Fibroblast of lung (primary cell): ENCODE measurements around the gene NACA2. TPM values are rescaled to one million over a fixed set of nuclear protein-coding genes. Genes with fewer than 3 reads are reported as not detected.

Source experiments
- DNase-seq, 2 donors: peaks; one replicate each; pipeline versions ENCODE4 v3.0.0 to v3.0.0-alpha.2; 2010; ENCODE audit warnings: low read depth in 2 of 2
- H2AFZ ChIP-seq: 2 replicates; pipeline ENCODE4 v1.5.1; 2012; ENCODE audit warnings: low read length, control low read depth, inconsistent platforms
- H3K27ac ChIP-seq: 2 replicates; pipeline ENCODE4 v1.5.1; 2011; ENCODE audit warnings: low read length, control low read depth; ENCODE audit not compliant: insufficient read depth
- H3K27me3 ChIP-seq: 2 replicates; pipeline ENCODE4 v1.5.1; 2011; ENCODE audit warnings: mild to moderate bottlenecking, low read length; ENCODE audit not compliant: control insufficient read depth, insufficient read depth
- H3K36me3 ChIP-seq: 2 replicates; pipeline ENCODE4 v1.5.1; 2011; ENCODE audit warnings: low read length; ENCODE audit not compliant: control insufficient read depth, insufficient read depth
- H3K4me1 ChIP-seq: 2 replicates; pipeline ENCODE4 v1.5.1; 2011; ENCODE audit warnings: low read length; ENCODE audit not compliant: control insufficient read depth, insufficient read depth; ENCODE audit errors: extremely low read depth
- H3K4me2 ChIP-seq: 2 replicates; pipeline ENCODE4 v1.5.1; 2011; ENCODE audit warnings: low read length, control low read depth; ENCODE audit not compliant: insufficient read depth; ENCODE audit errors: extremely low read depth
- H3K4me3 ChIP-seq, 4 experiments: fragments of 200-600 bp in 1 of 4; sonication (generic) in 1 of 4; replicated peaks in 1 of 4; 2 replicates each; pipeline ENCODE4 v1.5.1; 2011 to 2016; ENCODE audit warnings: low read length in 4 of 4, low read depth in 3 of 4, mild to moderate bottlenecking in 3 of 4, control low read depth in 2 of 4, inconsistent platforms in 1 of 4, mixed read lengths in 1 of 4; ENCODE audit not compliant: insufficient read depth in 1 of 4; ENCODE audit errors: control extremely low read depth in 1 of 4
- H3K79me2 ChIP-seq: 2 replicates; pipeline ENCODE4 v1.5.1; 2012; ENCODE audit warnings: mild to moderate bottlenecking, low read length, inconsistent platforms; ENCODE audit not compliant: control insufficient read depth, insufficient read depth
- H3K9ac ChIP-seq: 2 replicates; pipeline ENCODE4 v1.5.1; 2011; ENCODE audit warnings: mild to moderate bottlenecking, low read length, control low read depth; ENCODE audit not compliant: insufficient read depth
- H3K9me3 ChIP-seq: 2 replicates; pipeline ENCODE4 v1.5.1; 2012; ENCODE audit warnings: low read depth, low read length; ENCODE audit not compliant: control insufficient read depth, insufficient read depth
- H4K20me1 ChIP-seq: 2 replicates; pipeline ENCODE4 v1.5.1; 2011; ENCODE audit warnings: low read length; ENCODE audit not compliant: control insufficient read depth, insufficient read depth; ENCODE audit errors: extremely low read depth
- CTCF ChIP-seq, 2 donors: IDR thresholded peaks in 1 of 2; conservative IDR thresholded peaks in 1 of 2; 1 replicate in 1 of 2; 2 replicates in 1 of 2; pipeline ENCODE4 v1.5.1; 2011 to 2012; ENCODE audit warnings: low read length in 2 of 2, control low read depth in 1 of 2, inconsistent platforms in 1 of 2, low read depth in 1 of 2, mild to moderate bottlenecking in 1 of 2
- EZH2 ChIP-seq: IDR thresholded peaks from 2 replicates; pipeline ENCODE4 v1.5.1; 2012; ENCODE audit warnings: low read length, control low read depth, mild to moderate bottlenecking; ENCODE audit errors: missing control alignments
- polyA plus RNA-seq, 2 donors: library from polyadenylated mRNA; depleted of rRNA in 1 of 2; stranded (reverse) in 1 of 2; unstranded in 1 of 2; fragments of >200 nt; gene quantifications; 2 replicates each; pipeline ENCODE4 v1.2.1, GENCODE V29; 2011 to 2012; ENCODE audit warnings: missing spikeins in 1 of 2
- total RNA-seq: library from RNA; depleted of rRNA; stranded (reverse); fragments of >200 nt; gene quantifications from 2 replicates; pipeline ENCODE4 v1.2.1, GENCODE V29; 2014

The NACA2 gene
- total and polyA plus RNA-seq, 2 donors (not counting 1 experiment from before 2014, with no cell fraction given), result not detected

GRCh38 chr17:61562287-61562686 lies 28.7 kb downstream of the NACA2 start:
- no peak for DNase-seq
- H3K9ac ChIP-seq, result no peak overlapping the region
- H3K4me3 ChIP-seq, result no peak overlapping the region
- H2AFZ ChIP-seq, result no peak overlapping the region
- H4K20me1 ChIP-seq, result no peaks in the 10 kb centered on the region
- TF ChIP-seq EZH2, result no peak
- no peak for TF ChIP-seq CTCF (conservative IDR thresholded peaks at IDR 0.05 in 1 of 2, IDR thresholded peaks at IDR 0.05 in 1 of 2; ENCODE audit: low read depth in 1 of 2, low read length in 2 of 2)
- H3K9me3 ChIP-seq, result no peaks in the 10 kb centered on the region
- H3K27me3 ChIP-seq, result no peaks in the 10 kb centered on the region
- no peaks in the 10 kb centered on the region for H3K4me1 ChIP-seq
- no peaks in the 10 kb centered on the region for H3K36me3 ChIP-seq
- no peak overlapping the region for H3K4me2 ChIP-seq
- H3K79me2 ChIP-seq, result no peaks in the 10 kb centered on the region
- H3K27ac ChIP-seq, result no peak overlapping the region

- Histone ChIP-seq H3K9me3 (no peaks in the 10 kb centered on the region), H2AFZ (no peak overlapping the region), H3K36me3 (no peaks in the 10 kb centered on the region), H3K27me3 (no peaks in the 10 kb centered on the region), H4K20me1 (no peaks in the 10 kb centered on the region), H3K4me2 (no peak overlapping the region), H3K9ac (no peak overlapping the region), H3K27ac (no peak overlapping the region), H3K79me2 (no peaks in the 10 kb centered on the region), H3K4me1 (peaks cover 2% of the 10 kb centered on the region), H3K4me3 (no peak overlapping the region)
- no peak for DNase-seq
- TF ChIP-seq CTCF (conservative IDR thresholded peaks at IDR 0.05 in 1 of 2, IDR thresholded peaks at IDR 0.05 in 1 of 2; ENCODE audit: low read depth in 1 of 2, low read length in 2 of 2) (no peak), EZH2 (no peak)
Measured at GRCh38 chr17:61561354-61561753, 29.7 kb downstream of the NACA2 start.

- Histone ChIP-seq H3K9ac (no peak overlapping the region), H3K4me3 (no peak overlapping the region), H3K4me2 (no peak overlapping the region), H3K27me3 (no peaks in the 10 kb centered on the region), H3K9me3 (no peaks in the 10 kb centered on the region), H3K36me3 (no peaks in the 10 kb centered on the region), H4K20me1 (no peaks in the 10 kb centered on the region), H3K27ac (no peak overlapping the region), H3K4me1 (peaks cover 3% of the 10 kb centered on the region), H2AFZ (no peak overlapping the region), H3K79me2 (no peaks in the 10 kb centered on the region)
- DNase-seq, result no peak
- TF ChIP-seq EZH2, result no peak
- no peak for TF ChIP-seq CTCF (conservative IDR thresholded peaks at IDR 0.05 in 1 of 2, IDR thresholded peaks at IDR 0.05 in 1 of 2; ENCODE audit: low read depth in 1 of 2, low read length in 2 of 2)
Measured at GRCh38 chr17:61560071-61560470, 30.9 kb downstream of the NACA2 start.
